HepG2 (cell line): Measurements from ENCODE around the gene NMU. TPM values are rescaled to one million over a fixed set of nuclear protein-coding genes. Genes with fewer than 3 reads are reported as not detected.

Source experiments
- ATRX ChIP-seq: sonication (generic); formaldehyde crosslinking; IDR thresholded peaks from 2 replicates; pipeline ENCODE4 v1.4.0; 2020; ENCODE audit warnings: missing genetic modification reagents, borderline replicate concordance
- CHD2 ChIP-seq: IDR thresholded peaks from 2 replicates; pipeline ENCODE4 v1.6.1; 2011; ENCODE audit warnings: low read depth, low read length, improper control_type of control experiment
- DNMT1 ChIP-seq: sonication (generic); formaldehyde crosslinking; IDR thresholded peaks from 2 replicates; pipeline ENCODE4 v1.5.1; 2020; ENCODE audit warnings: mild to moderate bottlenecking, missing genetic modification reagents
- KMT2B ChIP-seq: IDR thresholded peaks from 2 replicates; pipeline ENCODE4 v1.6.1; 2016; ENCODE audit warnings: missing genetic modification reagents, missing compliant biosample characterization
- LCORL ChIP-seq, 2 experiments: fragments of 450-650 bp in 1 of 2; sonication (generic) in 1 of 2; formaldehyde crosslinking in 1 of 2; IDR thresholded peaks; 2 replicates each; pipeline versions ENCODE4 v1.5.0 to v1.6.1; 2017 to 2020; ENCODE audit warnings: antibody characterized with exemption in 1 of 2, missing genetic modification reagents in 1 of 2
- MED13 ChIP-seq: sonication (generic); formaldehyde crosslinking; IDR thresholded peaks from 2 replicates; pipeline ENCODE4 v1.5.0; 2020; ENCODE audit warnings: missing genetic modification reagents
- NFE2 ChIP-seq: sonication (generic); formaldehyde crosslinking; IDR thresholded peaks from 2 replicates; pipeline ENCODE4 v1.4.0; 2020; ENCODE audit warnings: missing genetic modification reagents
- NFYB ChIP-seq: sonication (generic); formaldehyde crosslinking; IDR thresholded peaks from 2 replicates; pipeline ENCODE4 v1.4.0; 2020; ENCODE audit warnings: missing genetic modification reagents
- NFYC ChIP-seq: IDR thresholded peaks from 2 replicates; pipeline ENCODE4 v1.6.1; 2016; ENCODE audit warnings: missing genetic modification reagents, missing compliant biosample characterization
- SATB2 ChIP-seq: sonication (generic); formaldehyde crosslinking; IDR thresholded peaks from 2 replicates; pipeline ENCODE4 v1.5.0; 2020; ENCODE audit warnings: missing genetic modification reagents
- SP140L ChIP-seq: sonication (generic); formaldehyde crosslinking; IDR thresholded peaks from 2 replicates; pipeline ENCODE4 v1.4.0; 2020; ENCODE audit warnings: missing genetic modification reagents, borderline replicate concordance
- TSC22D2 ChIP-seq: sonication (generic); formaldehyde crosslinking; IDR thresholded peaks from 2 replicates; pipeline ENCODE4 v1.5.1; 2020; ENCODE audit warnings: missing genetic modification reagents, mild to moderate bottlenecking, borderline replicate concordance
- U2AF2 ChIP-seq: fragments of 200-400 bp; formaldehyde crosslinking; IDR thresholded peaks from 2 replicates; pipeline ENCODE4 v1.6.1; 2017; ENCODE audit warnings: low read depth, mild to moderate bottlenecking, low read length
- ZFP90 ChIP-seq: sonication (generic); formaldehyde crosslinking; IDR thresholded peaks from 2 replicates; pipeline ENCODE4 v1.8.0; 2022; ENCODE audit warnings: missing genetic modification reagents, mild to moderate bottlenecking, inconsistent platforms, borderline replicate concordance
- ZMAT3 ChIP-seq: sonication (generic); formaldehyde crosslinking; conservative IDR thresholded peaks from 2 replicates; pipeline ENCODE4 v1.7.0; 2021; ENCODE audit warnings: missing genetic modification reagents
- ZMYM4 ChIP-seq: sonication (generic); formaldehyde crosslinking; IDR thresholded peaks from 2 replicates; pipeline ENCODE4 v1.8.1; 2023; ENCODE audit warnings: mild to moderate bottlenecking, missing genetic modification reagents
- ZNF274 ChIP-seq: sonication (generic); formaldehyde crosslinking; IDR thresholded peaks from 2 replicates; pipeline ENCODE4 v1.5.1; 2020; ENCODE audit warnings: mild to moderate bottlenecking, missing genetic modification reagents
- ZNF776 ChIP-seq: sonication (generic); formaldehyde crosslinking; IDR thresholded peaks from 2 replicates; pipeline ENCODE4 v1.4.0; 2020; ENCODE audit warnings: mild to moderate bottlenecking, missing genetic modification reagents
- ZNF782 ChIP-seq: sonication (generic); formaldehyde crosslinking; IDR thresholded peaks from 2 replicates; pipeline ENCODE4 v1.4.0; 2020; ENCODE audit warnings: missing genetic modification reagents, mild to moderate bottlenecking, borderline replicate concordance
- ZNF792 ChIP-seq: IDR thresholded peaks from 2 replicates; pipeline ENCODE4 v1.6.1; 2016
- ZSCAN30 ChIP-seq: sonication (generic); formaldehyde crosslinking; IDR thresholded peaks from 2 replicates; pipeline ENCODE4 v1.5.0; 2020; ENCODE audit warnings: mild to moderate bottlenecking, missing genetic modification reagents
- polyA plus RNA-seq, 8 experiments: library from polyadenylated mRNA; depleted of rRNA in 3 of 8; stranded (reverse) in 7 of 8; unstranded in 1 of 8; fragments of >200 nt; fragmentation: Illumina TruSeq in 4 of 8; extraction: Trizol in 4 of 8; gene quantifications; 2 replicates each; pipeline versions ENCODE4 v1.2.1 to v1.2.3, GENCODE V29; 2011 to 2016; ENCODE audit warnings: low read depth in 4 of 8, missing spikeins in 1 of 8, mixed read lengths in 1 of 8; ENCODE audit not compliant: insufficient read depth in 1 of 8
- total RNA-seq, 5 experiments: library from RNA; depleted of rRNA; stranded (reverse); fragments of >200 nt; fragmentation: Illumina TruSeq; extraction: Trizol; gene quantifications; 2 replicates each; pipeline ENCODE4 v1.2.3, GENCODE V29; 2016; ENCODE audit warnings: low read depth in 1 of 5
- TF ChIP-seq, protein P1 (sequence below): sonication (generic); formaldehyde crosslinking; IDR thresholded peaks from 2 replicates; pipeline ENCODE4 v1.4.0; 2020; ENCODE audit warnings: missing genetic modification reagents
- TF ChIP-seq, protein P2 (sequence below): IDR thresholded peaks from 2 replicates; pipeline ENCODE4 v1.6.1; 2016; ENCODE audit warnings: missing compliant biosample characterization, missing genetic modification reagents, borderline replicate concordance
- TF ChIP-seq, protein P3 (sequence below): sonication (generic); formaldehyde crosslinking; IDR thresholded peaks from 2 replicates; pipeline ENCODE4 v1.5.1; 2020; ENCODE audit warnings: mild to moderate bottlenecking, missing genetic modification reagents, borderline replicate concordance
- TF ChIP-seq, protein P4 (sequence below): sonication (generic); formaldehyde crosslinking; IDR thresholded peaks from 2 replicates; pipeline ENCODE4 v1.5.0; 2020; ENCODE audit warnings: mild to moderate bottlenecking, missing genetic modification reagents, borderline replicate concordance

NMU gene
- total and polyA plus RNA-seq, 2 of the 13 experiments (the other 11 are each of a cell fraction or from before 2014, with no cell fraction given): not detected

DNA sequence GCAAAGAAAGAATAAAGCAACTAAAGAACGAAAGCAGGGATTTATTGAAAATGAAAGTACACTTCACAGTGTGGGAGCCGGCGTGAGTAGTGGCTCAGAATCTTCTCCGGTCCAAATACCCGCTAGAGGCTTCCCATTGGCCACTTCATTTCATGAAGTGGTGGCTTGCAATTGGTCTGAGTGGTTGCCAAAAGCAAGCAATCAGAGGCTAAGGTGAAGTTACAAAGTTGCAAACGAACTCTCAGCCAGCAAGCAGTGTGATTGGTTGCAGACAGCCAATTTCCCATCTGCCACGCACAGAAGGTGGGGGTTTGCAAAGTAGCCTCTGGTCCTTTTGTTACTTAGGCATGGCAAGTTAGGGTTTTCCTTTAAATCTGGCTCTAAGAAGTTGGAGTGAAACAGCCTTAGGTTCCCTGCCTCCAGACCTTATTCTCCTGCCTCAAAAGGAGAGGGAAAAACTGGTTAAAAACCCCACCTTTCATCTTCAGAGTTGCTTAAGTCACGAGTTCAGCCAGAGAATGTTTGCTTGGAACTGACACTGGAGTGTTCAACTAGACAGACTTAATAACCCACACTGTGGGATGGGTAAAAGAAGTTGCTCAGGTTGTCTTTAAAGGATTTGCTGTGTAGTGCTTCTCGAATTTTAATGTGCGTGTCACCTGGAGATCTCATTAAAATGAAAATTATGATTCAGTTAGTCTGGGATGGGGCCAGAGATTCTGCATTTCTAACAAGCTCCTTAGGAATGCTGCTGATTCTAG is 82.5 kb downstream of the NMU start (continued):
- no peak for TF ChIP-seq SATB2
- no peak for TF ChIP-seq ZFP90 (CRISPR knock-in tag)
- no peak for TF ChIP-seq MED13 (CRISPR knock-in tag)
- no peak for TF ChIP-seq NFE2
- no peak for TF ChIP-seq DNMT1 (CRISPR knock-in tag)
- no peak for TF ChIP-seq ZNF274 (CRISPR knock-in tag)
- peak; percentile 75 for TF ChIP-seq NFYB
- TF ChIP-seq KMT2B: 0 out of 2 replicates have a peak, but pooled peaks have one; percentile 23
- TF ChIP-seq ZMAT3: no peak
- no peak for TF ChIP-seq SP140L
- no peak for TF ChIP-seq ATRX (CRISPR knock-in tag)
- TF ChIP-seq ZSCAN30 (CRISPR knock-in tag): no peak
- peak; percentile 58 for TF ChIP-seq ZMYM4 (CRISPR knock-in tag)
- TF ChIP-seq CHD2: no peak
- TF ChIP-seq, protein P1, sequence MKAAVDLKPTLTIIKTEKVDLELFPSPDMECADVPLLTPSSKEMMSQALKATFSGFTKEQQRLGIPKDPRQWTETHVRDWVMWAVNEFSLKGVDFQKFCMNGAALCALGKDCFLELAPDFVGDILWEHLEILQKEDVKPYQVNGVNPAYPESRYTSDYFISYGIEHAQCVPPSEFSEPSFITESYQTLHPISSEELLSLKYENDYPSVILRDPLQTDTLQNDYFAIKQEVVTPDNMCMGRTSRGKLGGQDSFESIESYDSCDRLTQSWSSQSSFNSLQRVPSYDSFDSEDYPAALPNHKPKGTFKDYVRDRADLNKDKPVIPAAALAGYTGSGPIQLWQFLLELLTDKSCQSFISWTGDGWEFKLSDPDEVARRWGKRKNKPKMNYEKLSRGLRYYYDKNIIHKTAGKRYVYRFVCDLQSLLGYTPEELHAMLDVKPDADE (CRISPR knock-in tag): no peak
- TF ChIP-seq ZNF782 (CRISPR knock-in tag): no peak
- TF ChIP-seq ZNF792: no peak
- peak; percentile 77 for TF ChIP-seq NFYC (CRISPR knock-in tag)
- TF ChIP-seq, protein P2, sequence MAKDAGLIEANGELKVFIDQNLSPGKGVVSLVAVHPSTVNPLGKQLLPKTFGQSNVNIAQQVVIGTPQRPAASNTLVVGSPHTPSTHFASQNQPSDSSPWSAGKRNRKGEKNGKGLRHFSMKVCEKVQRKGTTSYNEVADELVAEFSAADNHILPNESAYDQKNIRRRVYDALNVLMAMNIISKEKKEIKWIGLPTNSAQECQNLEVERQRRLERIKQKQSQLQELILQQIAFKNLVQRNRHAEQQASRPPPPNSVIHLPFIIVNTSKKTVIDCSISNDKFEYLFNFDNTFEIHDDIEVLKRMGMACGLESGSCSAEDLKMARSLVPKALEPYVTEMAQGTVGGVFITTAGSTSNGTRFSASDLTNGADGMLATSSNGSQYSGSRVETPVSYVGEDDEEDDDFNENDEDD (CRISPR knock-in tag): 0 out of 2 replicates have a peak, but pooled peaks have one; percentile 19
- no peak for TF ChIP-seq U2AF2
- TF ChIP-seq, protein P3, sequence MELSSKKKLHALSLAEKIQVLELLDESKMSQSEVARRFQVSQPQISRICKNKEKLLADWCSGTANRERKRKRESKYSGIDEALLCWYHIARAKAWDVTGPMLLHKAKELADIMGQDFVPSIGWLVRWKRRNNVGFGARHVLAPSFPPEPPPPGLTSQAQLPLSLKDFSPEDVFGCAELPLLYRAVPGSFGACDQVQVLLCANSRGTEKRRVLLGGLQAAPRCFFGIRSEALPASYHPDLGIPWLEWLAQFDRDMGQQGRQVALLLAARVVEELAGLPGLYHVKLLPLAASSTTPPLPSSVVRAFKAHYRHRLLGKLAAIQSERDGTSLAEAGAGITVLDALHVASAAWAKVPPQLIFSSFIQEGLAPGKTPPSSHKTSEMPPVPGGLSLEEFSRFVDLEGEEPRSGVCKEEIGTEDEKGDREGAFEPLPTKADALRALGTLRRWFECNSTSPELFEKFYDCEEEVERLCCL (CRISPR knock-in tag): no peak
- TF ChIP-seq, protein P4, sequence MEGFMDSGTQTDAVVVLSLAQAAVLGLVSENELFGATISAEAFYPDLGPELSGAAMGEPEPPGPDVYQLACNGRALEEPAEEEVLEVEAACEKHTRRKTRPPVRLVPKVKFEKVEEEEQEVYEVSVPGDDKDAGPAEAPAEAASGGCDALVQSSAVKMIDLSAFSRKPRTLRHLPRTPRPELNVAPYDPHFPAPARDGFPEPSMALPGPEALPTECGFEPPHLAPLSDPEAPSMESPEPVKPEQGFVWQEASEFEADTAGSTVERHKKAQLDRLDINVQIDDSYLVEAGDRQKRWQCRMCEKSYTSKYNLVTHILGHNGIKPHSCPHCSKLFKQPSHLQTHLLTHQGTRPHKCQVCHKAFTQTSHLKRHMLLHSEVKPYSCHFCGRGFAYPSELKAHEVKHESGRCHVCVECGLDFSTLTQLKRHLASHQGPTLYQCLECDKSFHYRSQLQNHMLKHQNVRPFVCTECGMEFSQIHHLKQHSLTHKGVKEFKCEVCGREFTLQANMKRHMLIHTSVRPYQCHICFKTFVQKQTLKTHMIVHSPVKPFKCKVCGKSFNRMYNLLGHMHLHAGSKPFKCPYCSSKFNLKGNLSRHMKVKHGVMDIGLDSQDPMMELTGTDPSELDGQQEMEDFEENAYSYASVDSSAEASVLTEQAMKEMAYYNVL: no peak
- no peak for TF ChIP-seq ZNF776 (CRISPR knock-in tag)
- TF ChIP-seq LCORL (IDR thresholded peaks at IDR 0.05): peak; percentile 33; the same call in 1 of the 2 replicates
- no peak for TF ChIP-seq LCORL (CRISPR knock-in tag; IDR thresholded peaks at IDR 0.05)
- TF ChIP-seq TSC22D2: no peak
